HCT116 (cell line): ENCODE data around the gene TTC38. TPM values are rescaled to one million over a fixed set of nuclear protein-coding genes. Genes with fewer than 3 reads are reported as not detected.

ENCODE experiments used
- ATAC-seq: fragments of 200-7000 bp; cut with Tn5 transposase; 2 replicates; pipeline ENCODE4 v1.9.1; 2020; ENCODE audit warnings: mild to moderate bottlenecking, moderate library complexity
- BruUV-seq: library from RNA; stranded (reverse); fragments of 400-500 nt; replicated peaks from 2 replicates; lab custom pipeline; 2021; lab: Mats Ljungman, UMichigan
- CTCF ChIA-PET: fragments of 300-600 bp; sonication (Branson Sonifier 250); formaldehyde crosslinking; loops from one replicate; lab custom pipeline; 2021; ENCODE audit warnings: antibody characterized with exemption; lab: Charles Lee
- POLR2A ChIA-PET: fragments of 300-600, 350-600 bp; sonication (Branson Sonifier 250); formaldehyde crosslinking; loops from one replicate; lab custom pipeline; 2021; ENCODE audit warnings: antibody characterized with exemption; lab: Charles Lee
- RAD21 ChIA-PET, 2 experiments: fragments of 300-600 bp; sonication (Branson Sonifier 250); formaldehyde crosslinking; loops; one replicate each; lab custom pipeline; 2023; ENCODE audit warnings: low total read pairs in 2 of 2; ENCODE audit not compliant: uncharacterized antibody in 2 of 2, unreplicated experiment in 2 of 2, low non-redundant PET in 1 of 2; lab: Charles Lee
- DNase-seq: peaks from one replicate; pipeline ENCODE4 v3.0.0-alpha.2; 2010; ENCODE audit warnings: low read depth, low spot score
- H2AFZ ChIP-seq: fragments of 200-600 bp; shearing (Covaris generic), sonication (generic); 2 replicates; pipeline ENCODE4 v1.6.1; 2017; ENCODE audit warnings: low read depth, mixed run types, mixed read lengths, antibody characterized with exemption, low read length; ENCODE audit not compliant: poor library complexity, severe bottlenecking
- H3K27ac ChIP-seq: 2 replicates; pipeline ENCODE4 v1.5.1; 2012; ENCODE audit warnings: low read depth, low read length
- H3K27me3 ChIP-seq: fragments of 200-600 bp; sonication (generic); 2 replicates; pipeline ENCODE4 v1.6.1; 2016; ENCODE audit warnings: mixed run types, low read length, mixed read lengths; ENCODE audit not compliant: insufficient read depth
- H3K36me3 ChIP-seq, 2 experiments: fragments of 200-500 bp in 1 of 2; fragments of 200-600 bp in 1 of 2; sonication (Bioruptor generic) in 1 of 2; sonication (generic) in 1 of 2; 2 replicates each; pipeline versions ENCODE4 v1.5.1 to v1.6.1; 2014 to 2016; ENCODE audit warnings: low read length in 2 of 2, inconsistent platforms in 1 of 2, mixed read lengths in 1 of 2, mixed run types in 1 of 2; ENCODE audit not compliant: insufficient read depth in 2 of 2, control insufficient read depth in 1 of 2
- H3K4me1 ChIP-seq, 2 experiments: fragments of 200-600 bp in 1 of 2; sonication (generic) in 1 of 2; 2 replicates each; pipeline versions ENCODE4 v1.5.1 to v1.6.1; 2012 to 2017; ENCODE audit warnings: low read length in 2 of 2, inconsistent platforms in 1 of 2, mild to moderate bottlenecking in 1 of 2, mixed read lengths in 1 of 2, mixed run types in 1 of 2, moderate library complexity in 1 of 2; ENCODE audit not compliant: insufficient read depth in 2 of 2, control insufficient read depth in 1 of 2
- H3K4me2 ChIP-seq: fragments of 200-600 bp; sonication (generic); 2 replicates; pipeline ENCODE4 v1.6.1; 2017; ENCODE audit warnings: mixed run types, low read length, mixed read lengths
- H3K4me3 ChIP-seq, 2 experiments: fragments of 200-600 bp in 1 of 2; sonication (generic) in 1 of 2; replicated peaks in 1 of 2; 2 replicates each; pipeline ENCODE4 v1.5.1; 2011 to 2016; ENCODE audit warnings: low read length in 2 of 2, control low read depth in 1 of 2, low read depth in 1 of 2, mild to moderate bottlenecking in 1 of 2, mixed read lengths in 1 of 2, mixed run types in 1 of 2
- H3K79me2 ChIP-seq: fragments of 200-600 bp; sonication (generic); 2 replicates; pipeline ENCODE4 v1.6.1; 2017; ENCODE audit warnings: mild to moderate bottlenecking, mixed run types, low read length, moderate library complexity, mixed read lengths; ENCODE audit not compliant: insufficient read depth
- H3K9ac ChIP-seq: fragments of 200-600 bp; sonication (generic); 2 replicates; pipeline ENCODE4 v1.6.1; 2016; ENCODE audit warnings: low read length, mixed read lengths
- H3K9me2 ChIP-seq: fragments of 200-600 bp; sonication (generic), shearing (Covaris generic); 2 replicates; pipeline ENCODE4 v1.6.1; 2017; ENCODE audit warnings: mixed run types, mild to moderate bottlenecking, moderate library complexity; ENCODE audit not compliant: insufficient read depth
- H3K9me3 ChIP-seq, 2 experiments: fragments of 200-500 bp in 1 of 2; fragments of 200-600 bp in 1 of 2; sonication (Bioruptor generic) in 1 of 2; sonication (generic) in 1 of 2; 2 replicates each; pipeline ENCODE4 v1.6.1; 2014 to 2017; ENCODE audit warnings: low read length in 2 of 2, mixed read lengths in 2 of 2, inconsistent platforms in 1 of 2, low read depth in 1 of 2, mild to moderate bottlenecking in 1 of 2, mixed run types in 1 of 2, moderate library complexity in 1 of 2; ENCODE audit not compliant: control insufficient read depth in 1 of 2, insufficient read depth in 1 of 2
- H4K20me1 ChIP-seq: fragments of 200-600 bp; sonication (generic), shearing (Covaris generic); 2 replicates; pipeline ENCODE4 v1.6.1; 2017; ENCODE audit warnings: mixed run types, mild to moderate bottlenecking, moderate library complexity; ENCODE audit not compliant: insufficient read depth
- ATF3 ChIP-seq: IDR thresholded peaks from 2 replicates; pipeline ENCODE4 v1.6.1; 2012
- CBX3 ChIP-seq: IDR thresholded peaks from 2 replicates; pipeline ENCODE4 v1.6.1; 2012; ENCODE audit warnings: low read depth
- CEBPB ChIP-seq: IDR thresholded peaks from 2 replicates; pipeline ENCODE4 v1.6.1; 2012; ENCODE audit warnings: low read depth
- CTCF ChIP-seq, 3 experiments: fragments of 200-600 bp in 1 of 3; sonication (generic) in 1 of 3; IDR thresholded peaks in 2 of 3; conservative IDR thresholded peaks in 1 of 3; 2 replicates each; pipeline ENCODE4 v1.5.1; 2012 to 2017; ENCODE audit warnings: low read depth in 2 of 3, low read length in 2 of 3, antibody characterized with exemption in 1 of 3, borderline replicate concordance in 1 of 3, control low read depth in 1 of 3, mild to moderate bottlenecking in 1 of 3, mixed read lengths in 1 of 3, mixed run types in 1 of 3, moderate library complexity in 1 of 3; ENCODE audit not compliant: insufficient read depth in 1 of 3
- EGR1 ChIP-seq: IDR thresholded peaks from 2 replicates; pipeline ENCODE4 v1.6.1; 2012; ENCODE audit warnings: low read depth
- ELF1 ChIP-seq: IDR thresholded peaks from 2 replicates; pipeline ENCODE4 v1.6.1; 2012; ENCODE audit warnings: low read depth, borderline replicate concordance
- EZH2 ChIP-seq: fragments of 200-600 bp; sonication (generic); IDR thresholded peaks from 2 replicates; pipeline ENCODE4 v1.6.1; 2017; ENCODE audit warnings: antibody characterized with exemption, mixed run types
- EZH2phosphoT487 ChIP-seq: fragments of 200-600 bp; IDR thresholded peaks from 2 replicates; pipeline ENCODE4 v1.6.1; 2018; ENCODE audit warnings: antibody characterized with exemption, borderline replicate concordance
- FOSL1 ChIP-seq: IDR thresholded peaks from 2 replicates; pipeline ENCODE4 v1.6.1; 2012; ENCODE audit warnings: low read depth
- JUND ChIP-seq: IDR thresholded peaks from 2 replicates; pipeline ENCODE4 v1.6.1; 2012
- MAX ChIP-seq: IDR thresholded peaks from 2 replicates; pipeline ENCODE4 v1.6.1; 2012
- POLR2A ChIP-seq: IDR thresholded peaks from 2 replicates; pipeline ENCODE4 v1.7.0; 2011; ENCODE audit warnings: borderline replicate concordance; ENCODE audit not compliant: insufficient read depth, insufficient read length; ENCODE audit errors: extremely low read depth
- POLR2AphosphoS5 ChIP-seq: IDR thresholded peaks from 2 replicates; pipeline ENCODE4 v1.6.1; 2011; ENCODE audit warnings: mild to moderate bottlenecking, low read depth, low read length, moderate library complexity
- RAD21 ChIP-seq: IDR thresholded peaks from 2 replicates; pipeline ENCODE4 v1.6.1; 2012; ENCODE audit warnings: low read depth, mild to moderate bottlenecking
- REST ChIP-seq: IDR thresholded peaks from 2 replicates; pipeline ENCODE4 v1.6.1; 2012; ENCODE audit warnings: low read depth
- SIN3A ChIP-seq: IDR thresholded peaks from 2 replicates; pipeline ENCODE4 v1.6.1; 2012; ENCODE audit warnings: low read depth
- SP1 ChIP-seq: IDR thresholded peaks from 2 replicates; pipeline ENCODE4 v1.6.1; 2012; ENCODE audit warnings: low read depth
- ZBTB33 ChIP-seq: IDR thresholded peaks from 2 replicates; pipeline ENCODE4 v1.6.1; 2011; ENCODE audit warnings: mild to moderate bottlenecking, low read length, moderate library complexity; ENCODE audit not compliant: insufficient replicate concordance; ENCODE audit errors: extremely low read depth
- ZFX ChIP-seq: fragments of 450-650 bp; IDR thresholded peaks from 2 replicates; pipeline ENCODE4 v1.6.1; 2017
- ZNF274 ChIP-seq: fragments of 200-500 bp; sonication (Bioruptor generic); IDR thresholded peaks from 2 replicates; pipeline ENCODE4 v1.6.1; 2014; ENCODE audit warnings: mild to moderate bottlenecking, low read depth, low read length, inconsistent platforms
- intact Hi-C: fragments of 100-400 bp; cut with micrococcal nuclease; formaldehyde crosslinking; loops from 2 replicates; pipeline ENCODE4 v1.10.0; 2022
- total RNA-seq: library from RNA; stranded (reverse); gene quantifications from one replicate; pipeline ENCODE4 v1.2.1, GENCODE V29; 2021; ENCODE audit not compliant: unreplicated experiment

The TTC38 gene
- total RNA-seq, 1 experiment from 2014 or later = 22.9 TPM

- H3K36me3 ChIP-seq = peaks cover 10 to 37% of the 10 kb centered on the region in 2 experiments
- no peak overlapping the region for H3K4me3 ChIP-seq
- TF ChIP-seq FOSL1 (no peak), MAX (no peak), JUND (no peak), ELF1 (no peak), RAD21 (no peak), EGR1 (no peak), POLR2A (no peak), EZH2phosphoT487 (no peak), CBX3 (no peak), ATF3 (no peak), EZH2 (no peak), SP1 (no peak), POLR2AphosphoS5 (no peak), ZNF274 (no peak), ZFX (no peak), CTCF (IDR thresholded peaks at IDR 0.05 in 2 of 3, conservative IDR thresholded peaks at IDR 0.05 in 1 of 3; ENCODE audit: borderline replicate concordance in 1 of 3, insufficient read depth in 1 of 3, low read depth in 2 of 3, low read length in 2 of 3) (no peak), ZBTB33 (no peak), SIN3A (no peak), REST (no peak), CEBPB (no peak)
- TF ChIP-seq, all 23 proteins: peak for 0
- ChIA-PET RAD21 (no interaction called here), CTCF (no interaction called here), POLR2A (no interaction called here)
- Histone ChIP-seq H3K9me2 (no peaks in the 10 kb centered on the region), H4K20me1 (no peaks in the 10 kb centered on the region), H3K9me3 (no peaks in the 10 kb centered on the region), H3K4me1 (peaks cover 3% of the 10 kb centered on the region in 2 experiments; a peak in 1 of 4 replicates), H3K27me3 (no peaks in the 10 kb centered on the region), H3K9ac (no peak overlapping the region), H3K79me2 (peaks cover 87% of the 10 kb centered on the region), H3K27ac (no peak overlapping the region), H3K4me2 (no peak overlapping the region), H2AFZ (no peak overlapping the region)
- no peak for DNase-seq
- BruUV-seq = no TSS peak
- intact Hi-C loops = no loop called here
- no peak for ATAC-seq
Observed at GRCh38 chr22:46303347-46303965, 35.6 kb downstream of the TTC38 start.
